ENCODE measurements around the gene CD160. TPM values are rescaled to one million over a fixed set of nuclear protein-coding genes. Genes with fewer than 3 reads are reported as not detected.

Gene CD160
- total and polyA plus RNA-seq, 8 donors, result 0.42 to 3.2 (median 2.6) TPM

DNA sequence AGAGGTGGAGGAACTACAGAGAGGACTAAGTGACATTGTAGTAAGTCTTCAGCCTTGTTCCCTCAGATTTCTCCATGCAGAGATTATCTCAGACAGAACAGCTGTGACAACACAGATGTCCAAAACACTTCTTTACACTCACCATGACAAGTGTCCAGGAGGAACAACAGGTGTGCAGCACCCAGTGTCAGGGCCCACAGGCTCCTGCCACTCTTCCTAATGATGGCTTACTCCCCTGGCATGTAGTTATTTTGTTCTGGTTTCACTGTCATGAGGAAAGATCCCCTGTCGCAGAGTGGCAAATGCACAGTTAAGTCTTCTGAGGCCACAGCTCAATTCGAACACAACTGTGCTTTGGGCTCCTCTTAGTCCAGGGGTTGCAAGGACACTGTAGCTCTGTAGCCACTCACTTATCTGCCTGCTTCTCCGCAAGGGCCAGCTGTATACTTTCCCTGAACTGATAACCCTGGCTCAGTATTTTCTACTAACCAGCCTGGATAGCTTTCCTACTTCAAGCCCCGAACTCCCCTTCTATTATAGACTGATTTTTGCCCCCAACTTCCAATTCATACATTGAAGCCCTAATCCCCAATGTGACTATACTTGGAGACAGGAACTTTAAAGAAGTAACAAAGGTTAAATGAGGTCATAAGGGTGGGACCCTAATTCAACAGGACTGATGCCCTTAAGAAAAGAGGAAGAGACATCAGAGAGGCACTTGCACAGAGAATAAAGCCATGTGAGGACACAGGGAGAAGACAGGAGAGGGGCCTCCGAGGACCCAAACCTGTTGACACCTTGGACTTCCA, 23.3 kb upstream of the CD160 start:
- Histone ChIP-seq H3K27me3 (no peaks in the 10 kb centered on the region), H3K9me3 (no peaks in the 10 kb centered on the region), H3K4me3 (no peak overlapping the region), H3K4me1 (peaks cover 0 to 1% of the 10 kb centered on the region in 2 donors), H3K36me3 (no peaks in the 10 kb centered on the region), H3K27ac (no peak overlapping the region)
- DNase-seq, result no peak
- ATAC-seq, result no peak
- TF ChIP-seq, protein P1, sequence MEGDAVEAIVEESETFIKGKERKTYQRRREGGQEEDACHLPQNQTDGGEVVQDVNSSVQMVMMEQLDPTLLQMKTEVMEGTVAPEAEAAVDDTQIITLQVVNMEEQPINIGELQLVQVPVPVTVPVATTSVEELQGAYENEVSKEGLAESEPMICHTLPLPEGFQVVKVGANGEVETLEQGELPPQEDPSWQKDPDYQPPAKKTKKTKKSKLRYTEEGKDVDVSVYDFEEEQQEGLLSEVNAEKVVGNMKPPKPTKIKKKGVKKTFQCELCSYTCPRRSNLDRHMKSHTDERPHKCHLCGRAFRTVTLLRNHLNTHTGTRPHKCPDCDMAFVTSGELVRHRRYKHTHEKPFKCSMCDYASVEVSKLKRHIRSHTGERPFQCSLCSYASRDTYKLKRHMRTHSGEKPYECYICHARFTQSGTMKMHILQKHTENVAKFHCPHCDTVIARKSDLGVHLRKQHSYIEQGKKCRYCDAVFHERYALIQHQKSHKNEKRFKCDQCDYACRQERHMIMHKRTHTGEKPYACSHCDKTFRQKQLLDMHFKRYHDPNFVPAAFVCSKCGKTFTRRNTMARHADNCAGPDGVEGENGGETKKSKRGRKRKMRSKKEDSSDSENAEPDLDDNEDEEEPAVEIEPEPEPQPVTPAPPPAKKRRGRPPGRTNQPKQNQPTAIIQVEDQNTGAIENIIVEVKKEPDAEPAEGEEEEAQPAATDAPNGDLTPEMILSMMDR (IDR thresholded peaks at IDR 0.05), result no peak
- intact Hi-C loops (cut with DNase I), result no loop called here

DNA sequence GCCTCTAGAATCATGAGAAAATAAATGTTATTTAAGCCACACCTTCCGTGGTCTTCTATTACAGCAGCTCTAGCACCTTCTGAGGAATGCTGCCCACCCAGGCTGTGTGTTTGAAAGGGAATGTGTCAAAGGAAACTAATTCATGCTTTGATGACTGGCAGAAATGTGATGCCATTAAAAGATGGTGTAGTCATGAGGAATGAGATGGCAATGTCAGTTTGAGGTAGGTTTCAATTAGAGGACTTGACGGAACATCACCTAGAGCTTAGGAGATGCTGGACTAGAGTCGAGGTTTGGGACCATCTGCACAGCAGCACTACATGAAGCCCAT, 22.7 kb upstream of the CD160 start:
- Histone ChIP-seq H3K36me3 (no peaks in the 10 kb centered on the region), H3K9me3 (no peaks in the 10 kb centered on the region), H3K4me3 (no peak overlapping the region), H3K27ac (no peak overlapping the region), H3K4me1 (no peaks in the 10 kb centered on the region), H3K27me3 (no peaks in the 10 kb centered on the region)
- intact Hi-C loops (cut with DNase I), result no loop called here
- ATAC-seq, result no peak
- no peak for DNase-seq
- TF ChIP-seq, protein P1 (IDR thresholded peaks at IDR 0.05), result no peak

DNA sequence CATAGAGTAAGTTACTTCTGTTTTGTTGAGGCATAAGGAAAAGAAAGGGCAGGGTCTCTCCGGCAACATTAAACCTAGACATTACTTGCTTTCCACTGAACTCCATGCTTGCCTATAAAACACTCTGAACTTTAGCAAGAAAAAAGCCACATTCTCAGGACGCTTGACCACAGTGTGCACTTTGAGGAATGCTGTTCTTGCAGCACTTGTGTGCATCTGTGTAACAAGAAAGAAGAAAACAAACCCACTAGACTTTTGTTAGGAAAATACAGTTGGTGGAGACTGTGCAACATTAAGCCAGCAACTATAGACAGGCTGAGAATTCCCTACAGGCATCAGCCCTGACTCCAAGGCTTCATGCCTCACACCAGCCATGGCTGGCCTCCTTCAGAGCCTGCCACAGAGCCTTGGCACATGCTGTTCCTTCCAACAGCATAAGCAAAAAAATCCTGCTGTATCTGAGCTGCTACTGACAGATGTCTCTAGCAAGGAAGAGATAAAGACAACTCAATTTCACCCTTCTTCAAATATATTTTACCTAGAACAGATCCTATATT, 17.9 kb upstream of the CD160 start:
- Histone ChIP-seq H3K36me3 (no peaks in the 10 kb centered on the region), H3K9me3 (no peaks in the 10 kb centered on the region), H3K4me1 (no peaks in the 10 kb centered on the region), H3K27me3 (no peaks in the 10 kb centered on the region), H3K4me3 (no peak overlapping the region), H3K27ac (no peak overlapping the region)
- DNase-seq (no peak), ATAC-seq (no peak)
- intact Hi-C loops (cut with DNase I), result no loop called here
- TF ChIP-seq, protein P1 (IDR thresholded peaks at IDR 0.05), result no peak

DNA sequence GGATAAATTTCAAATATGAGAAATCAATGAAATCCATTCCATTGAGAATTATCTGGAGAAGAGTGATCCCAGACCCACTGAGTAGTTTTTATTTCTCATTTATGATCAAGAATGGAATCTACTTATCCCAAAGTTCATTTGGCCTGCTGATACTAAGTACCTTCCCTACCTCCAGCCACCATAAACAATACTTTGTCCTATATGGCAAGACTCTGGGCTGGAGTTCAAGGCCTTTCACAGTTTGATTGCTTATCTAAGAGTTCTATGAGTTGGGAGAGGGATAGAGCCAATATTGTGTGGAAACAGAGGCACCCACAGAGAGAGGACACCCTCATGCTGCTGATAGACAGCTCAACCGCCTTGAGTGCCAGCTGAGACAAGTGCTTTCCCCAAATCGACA, 17.2 kb upstream of the CD160 start:
- intact Hi-C loops (cut with DNase I), result no loop called here
- TF ChIP-seq, protein P1 (IDR thresholded peaks at IDR 0.05), result no peak
- H3K27ac ChIP-seq, result no peak overlapping the region
- H3K27me3 ChIP-seq, result no peaks in the 10 kb centered on the region
- DNase-seq, result no peak
- H3K9me3 ChIP-seq, result no peaks in the 10 kb centered on the region
- no peaks in the 10 kb centered on the region for H3K4me1 ChIP-seq
- ATAC-seq, result no peak
- no peaks in the 10 kb centered on the region for H3K36me3 ChIP-seq
- H3K4me3 ChIP-seq, result no peak overlapping the region

DNA sequence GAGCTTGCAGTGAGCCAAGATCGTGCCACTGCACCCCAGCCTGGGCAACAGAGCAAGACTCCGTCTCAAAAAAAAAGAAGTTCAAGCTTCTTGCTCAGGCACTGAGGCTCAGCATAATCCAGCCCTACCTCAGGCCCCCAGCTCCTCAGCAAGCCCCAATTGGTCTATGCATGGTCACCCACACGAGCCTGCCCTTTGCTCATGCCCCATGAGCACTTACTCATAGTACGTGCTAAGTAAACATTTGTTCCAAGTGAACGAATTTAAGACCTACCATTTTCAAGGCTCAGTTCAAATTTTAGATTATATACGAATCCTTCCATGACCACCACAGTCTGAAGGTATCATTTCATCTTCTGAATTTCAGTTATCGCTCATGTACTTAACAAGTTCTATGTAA, 16.5 kb upstream of the CD160 start:
- Histone ChIP-seq H3K27me3 (no peaks in the 10 kb centered on the region), H3K27ac (no peak overlapping the region), H3K4me1 (no peaks in the 10 kb centered on the region), H3K36me3 (no peaks in the 10 kb centered on the region), H3K4me3 (no peak overlapping the region), H3K9me3 (no peaks in the 10 kb centered on the region)
- DNase-seq (no peak), ATAC-seq (no peak)
- TF ChIP-seq, protein P1 (IDR thresholded peaks at IDR 0.05), result no peak
- intact Hi-C loops (cut with DNase I), result no loop called here

All from left lung (tissue), 10 donors.